ENCODE measurements around the gene ERFL. TPM values are rescaled to one million over a fixed set of nuclear protein-coding genes. Genes with fewer than 3 reads are reported as not detected.
"Not testable (repeated sequence)": the region's sequence is repeated elsewhere in the genome, so short reads cannot be mapped to it uniquely, and the experiment has no call there.

ERFL gene
- polyA plus RNA-seq, 5 donors: 0.13 to 0.24 (median 0.20) TPM; not detected in 1

DNA sequence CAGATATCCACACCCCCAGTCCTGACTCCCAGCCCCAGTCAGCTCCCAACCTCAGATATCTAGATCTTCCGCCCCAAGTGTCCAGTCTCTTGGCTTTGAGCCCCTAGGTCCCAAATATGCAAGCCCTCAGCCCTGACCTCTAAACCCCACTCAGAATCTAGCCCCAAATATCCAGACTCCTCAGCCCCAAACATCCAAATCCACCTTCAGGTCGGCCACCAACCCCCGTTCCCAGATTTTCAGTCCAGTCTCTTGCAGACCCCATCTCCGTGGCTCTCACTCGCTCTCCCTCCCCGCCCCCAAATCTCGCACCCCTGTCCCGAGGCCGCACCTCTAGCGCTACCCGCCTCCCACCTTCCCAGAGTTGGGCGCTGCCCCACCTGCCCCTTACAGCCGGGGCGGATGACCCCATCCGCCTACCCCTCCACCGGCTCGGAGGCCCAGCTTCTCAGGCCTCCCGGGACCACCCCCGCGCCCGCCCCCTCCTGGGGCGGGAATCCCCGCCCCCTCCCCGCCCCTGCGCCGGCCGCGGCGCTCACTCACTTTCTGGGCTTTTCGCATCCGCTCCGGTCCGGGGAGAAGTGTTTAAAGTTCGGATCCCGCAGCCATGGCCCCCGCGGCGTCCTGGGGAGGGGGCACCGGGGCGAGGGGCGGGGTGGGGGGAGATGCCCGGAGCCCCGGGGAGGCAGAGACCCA is 604 bp downstream of the ERFL start:
- DNase-seq: no peak

DNA sequence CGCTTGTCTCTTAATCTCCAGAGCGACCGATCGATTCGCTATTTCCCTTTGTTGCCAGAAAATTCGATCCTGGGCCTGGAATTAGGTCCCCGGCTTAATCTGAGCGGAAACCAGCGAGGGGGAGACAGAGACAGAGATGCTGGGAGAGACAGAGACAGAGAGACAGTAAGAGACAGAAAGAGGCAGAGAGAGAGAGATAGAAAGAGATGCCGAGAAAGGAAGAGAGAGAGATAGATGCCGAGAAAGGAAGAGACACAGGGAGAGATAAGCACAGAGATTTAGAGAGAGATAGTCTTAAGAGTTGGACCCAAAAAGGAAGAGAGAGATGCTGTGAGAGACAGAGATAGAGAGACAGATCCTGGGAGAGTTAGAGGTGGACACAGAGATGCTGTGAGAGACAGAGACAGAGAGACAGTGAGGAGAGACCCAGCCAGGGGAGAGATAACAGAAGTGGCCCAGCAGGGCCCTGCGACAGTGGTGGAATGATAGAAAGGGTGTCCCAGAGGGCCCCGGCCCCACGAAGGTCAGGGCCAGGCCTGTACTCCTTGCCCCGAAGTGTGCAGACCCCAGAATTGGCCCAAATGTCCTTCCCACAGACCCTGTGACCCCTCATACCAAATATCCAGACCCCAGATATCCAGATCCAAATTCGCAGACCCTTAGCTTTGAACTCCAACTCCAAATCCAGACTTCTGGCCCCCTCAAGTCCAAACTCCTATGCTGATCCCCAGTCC is 1.3 kb downstream of the ERFL start:
- DNase-seq: no peak

DNA sequence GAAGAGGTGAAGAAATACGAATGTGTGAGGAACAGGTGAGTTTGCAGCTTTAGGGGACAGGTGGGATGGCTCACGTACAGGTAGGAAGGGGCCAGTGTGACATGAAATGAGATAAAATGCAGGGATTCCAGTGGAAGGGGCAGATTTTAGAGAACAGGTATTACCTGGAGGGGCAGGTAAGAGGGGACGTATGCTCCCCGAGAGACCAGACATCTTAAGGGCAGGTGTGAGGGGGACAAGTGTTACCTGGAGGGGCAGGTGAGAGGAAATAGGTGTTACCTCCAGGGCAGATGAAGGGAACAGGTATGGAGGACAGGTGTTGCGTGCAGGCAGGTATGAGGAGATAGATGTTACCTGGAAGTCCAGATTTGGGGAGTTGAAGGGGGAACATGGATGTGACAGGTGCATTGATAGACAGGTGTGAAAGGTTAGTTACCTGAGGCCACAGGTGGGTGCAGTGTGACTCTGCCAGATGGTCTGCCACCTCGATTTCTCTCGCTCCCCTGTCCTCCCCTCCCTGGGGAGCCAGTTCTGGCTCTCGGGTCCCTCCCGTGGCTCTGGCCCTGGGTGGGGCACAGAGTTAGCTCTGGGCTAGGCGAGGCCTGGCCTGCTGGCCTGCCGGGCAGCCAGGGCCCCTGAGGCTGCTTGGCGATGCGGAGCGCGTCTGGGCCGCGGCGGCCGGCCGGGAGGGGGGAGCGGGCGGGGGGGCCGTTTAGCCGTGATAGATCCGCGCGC is 2.1 kb downstream of the ERFL start:
- DNase-seq: no peak

DNA sequence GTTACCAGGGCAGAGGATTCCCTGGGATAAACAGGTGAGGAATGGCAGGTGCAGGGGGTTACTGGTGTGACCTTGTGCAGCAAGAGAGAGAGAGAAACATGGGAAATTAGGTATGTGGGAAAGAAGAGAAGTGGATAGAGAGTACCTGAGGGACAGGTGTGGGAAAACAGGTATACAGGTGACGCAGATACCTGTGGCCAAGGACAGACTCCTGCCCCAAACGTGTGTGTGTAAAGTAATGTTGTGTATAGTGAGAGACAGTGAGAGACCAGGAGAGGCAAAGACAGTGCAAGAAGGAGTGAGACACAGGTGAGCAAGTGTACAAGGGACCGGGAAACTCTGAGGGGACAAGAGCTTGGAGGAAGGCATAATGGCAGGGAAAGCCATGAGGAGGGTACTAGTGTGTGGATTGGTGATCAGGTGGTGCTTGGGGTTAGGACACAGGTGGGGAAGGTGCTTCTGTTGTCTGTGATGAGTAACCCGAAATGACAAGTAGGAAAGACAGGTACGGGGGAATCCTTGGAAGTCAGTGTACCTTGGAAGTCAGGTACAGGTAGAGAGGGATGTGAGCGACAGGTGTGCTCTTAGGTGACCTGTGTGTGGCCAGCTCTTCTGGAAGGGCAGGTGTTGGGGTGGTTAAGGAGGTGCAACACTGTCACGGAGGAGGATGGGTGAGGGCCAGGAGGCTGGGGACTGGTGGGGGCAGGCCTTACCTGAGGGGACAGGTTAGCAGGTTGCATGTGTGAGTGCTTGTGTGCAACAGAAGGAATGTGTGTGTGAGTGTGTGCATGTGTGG is 2.8 kb downstream of the ERFL start:
- DNase-seq: no peak

DNA sequence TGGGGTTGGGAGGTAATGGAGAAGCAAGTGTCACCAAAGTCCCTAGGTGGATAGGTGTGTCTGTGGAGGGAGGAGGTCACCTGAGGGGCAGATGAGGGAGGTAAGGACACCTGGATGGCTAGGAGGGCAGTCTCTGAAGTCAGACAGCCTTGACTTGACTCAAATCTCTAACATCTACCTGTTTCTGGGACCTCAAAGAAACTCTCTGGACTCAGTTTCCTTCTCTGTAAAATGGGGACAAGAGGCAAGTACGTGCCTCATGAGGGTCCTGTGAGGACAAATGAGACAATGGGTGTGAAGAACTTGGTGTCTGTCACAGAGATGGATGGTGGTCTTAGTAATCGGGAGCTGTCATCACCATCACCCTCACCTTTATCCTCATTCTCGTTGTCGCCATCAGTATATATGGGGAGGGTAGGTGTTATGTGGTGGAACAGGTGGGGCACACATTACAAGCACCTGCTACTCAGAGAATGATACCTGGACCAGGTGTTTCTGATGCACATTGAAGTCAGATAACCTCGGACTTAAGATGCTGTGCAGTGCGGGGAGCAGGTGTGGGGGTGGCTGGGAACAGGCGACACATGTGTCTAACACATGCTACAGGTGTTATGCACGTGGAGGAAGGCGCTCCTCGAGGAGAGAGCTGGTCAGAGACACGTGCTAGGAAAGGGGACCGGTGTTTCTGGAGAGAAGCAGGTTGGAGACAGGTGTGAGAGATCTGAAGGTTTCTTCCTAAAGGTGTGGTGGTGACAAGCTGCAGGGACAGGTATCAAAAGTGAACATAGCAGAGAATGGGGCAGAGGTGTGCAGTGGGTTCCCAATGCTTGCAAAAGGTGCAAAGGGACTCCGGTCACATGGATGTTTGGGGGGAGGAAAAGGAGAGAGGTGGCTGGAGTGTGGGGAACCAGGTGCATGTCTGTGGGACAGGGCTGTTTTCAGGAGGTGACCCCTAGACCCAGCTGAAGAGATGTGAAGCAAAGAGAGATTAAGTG is 3.8 kb downstream of the ERFL start:
- no peak for DNase-seq

DNA sequence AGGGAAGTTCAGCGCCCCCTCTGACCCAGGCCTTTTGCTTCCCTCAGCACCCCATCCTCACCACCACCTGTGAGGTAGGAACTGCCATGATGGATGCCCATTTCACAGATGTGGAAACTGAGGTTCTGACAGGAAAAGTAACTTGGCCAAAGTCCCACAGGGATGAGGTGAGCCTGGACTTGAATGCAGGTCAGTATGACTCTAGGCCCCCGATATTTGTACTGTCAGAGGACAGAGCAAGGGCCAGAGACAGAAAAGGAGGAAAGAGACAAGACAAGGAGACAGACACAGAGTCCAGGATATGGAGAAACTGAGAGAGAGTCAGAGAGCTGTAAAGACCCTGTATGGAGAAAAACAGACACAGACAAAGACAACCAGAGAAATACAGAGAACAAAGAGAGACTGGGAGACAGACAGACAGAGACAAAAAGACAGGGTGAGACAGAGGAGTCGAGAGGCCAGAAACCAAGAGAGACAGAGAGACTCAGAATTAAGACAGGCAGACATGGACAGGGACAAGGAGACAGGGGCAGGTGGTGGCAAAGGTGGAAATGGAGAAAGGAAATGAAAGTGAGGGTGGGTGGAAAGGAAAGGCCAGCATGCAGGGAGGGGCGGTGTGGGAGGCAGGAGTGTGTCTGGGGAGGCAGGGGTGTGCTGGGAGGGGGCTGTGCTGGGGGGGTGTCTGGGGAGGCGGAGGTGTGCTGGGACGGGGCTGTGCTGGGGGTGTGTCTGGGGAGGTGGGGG is 5.0 kb downstream of the ERFL start:
- no peak for DNase-seq

DNA sequence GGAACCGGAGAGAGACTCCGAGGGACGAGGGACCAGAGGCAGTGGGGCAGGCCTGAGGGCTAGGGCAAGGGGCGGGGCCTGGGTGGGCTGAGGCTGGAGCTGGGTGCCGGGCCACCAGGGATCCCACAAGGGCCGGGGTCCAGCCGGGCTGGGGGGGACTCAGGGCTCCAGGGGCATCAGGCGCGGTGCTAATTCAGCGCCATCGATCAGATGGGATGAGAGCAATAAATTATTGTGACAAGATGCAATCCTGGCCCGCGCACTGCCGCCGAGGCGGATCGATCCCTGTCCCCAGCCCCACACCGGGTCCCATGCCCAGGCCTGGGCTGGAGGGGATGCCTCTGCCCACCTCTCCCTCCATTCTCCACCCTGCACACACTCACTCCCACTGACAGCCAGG is 5.7 kb downstream of the ERFL start:
- no peak for DNase-seq

DNA sequence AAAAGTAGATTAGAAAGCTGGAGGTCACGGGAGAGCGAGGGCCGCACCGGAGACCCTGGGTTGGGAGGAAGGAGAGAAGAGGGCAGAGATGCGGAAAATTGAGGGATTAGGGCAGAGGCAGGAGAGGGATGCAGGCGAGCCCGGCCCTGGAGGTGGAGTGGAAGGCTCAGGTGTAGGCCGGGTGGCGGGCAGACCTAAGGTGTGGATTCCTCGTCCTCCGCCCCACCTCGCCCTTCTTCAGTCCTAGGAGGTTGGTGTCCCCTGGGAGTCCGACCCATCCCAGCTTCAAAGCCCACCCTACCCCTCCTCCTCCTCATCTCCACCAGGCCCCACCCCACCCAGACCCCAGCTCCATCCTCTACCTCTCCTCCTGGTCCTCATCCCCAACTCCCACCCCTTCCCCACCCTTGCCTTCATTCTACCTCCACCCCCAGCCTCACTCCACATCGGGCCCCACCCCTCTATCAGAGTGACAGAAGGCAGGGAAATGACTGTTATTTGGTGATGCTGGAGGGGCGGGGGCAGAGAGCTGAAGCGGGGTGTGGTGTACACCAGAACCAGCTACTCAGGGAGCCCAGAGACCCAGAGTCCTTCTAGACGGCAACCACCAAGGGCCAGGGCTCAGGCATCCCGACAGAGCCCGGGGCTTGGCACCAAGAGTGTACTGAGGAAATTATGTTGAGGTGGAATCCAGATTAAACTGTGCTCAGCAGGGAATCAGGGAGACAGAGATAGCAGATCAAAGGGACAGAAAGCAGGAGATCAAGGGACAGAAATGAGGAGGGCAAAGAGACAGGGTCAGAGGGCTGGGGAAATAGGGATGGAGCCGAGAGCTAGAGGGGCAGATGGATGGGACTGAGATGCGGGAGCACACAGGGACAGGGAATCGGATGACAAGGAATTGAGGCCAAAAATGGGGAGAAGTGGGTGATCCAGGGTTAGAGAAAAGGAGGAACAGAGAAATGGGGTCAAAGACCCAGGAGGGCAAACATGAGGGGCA is 6.4 kb downstream of the ERFL start:
- no peak for DNase-seq

DNA sequence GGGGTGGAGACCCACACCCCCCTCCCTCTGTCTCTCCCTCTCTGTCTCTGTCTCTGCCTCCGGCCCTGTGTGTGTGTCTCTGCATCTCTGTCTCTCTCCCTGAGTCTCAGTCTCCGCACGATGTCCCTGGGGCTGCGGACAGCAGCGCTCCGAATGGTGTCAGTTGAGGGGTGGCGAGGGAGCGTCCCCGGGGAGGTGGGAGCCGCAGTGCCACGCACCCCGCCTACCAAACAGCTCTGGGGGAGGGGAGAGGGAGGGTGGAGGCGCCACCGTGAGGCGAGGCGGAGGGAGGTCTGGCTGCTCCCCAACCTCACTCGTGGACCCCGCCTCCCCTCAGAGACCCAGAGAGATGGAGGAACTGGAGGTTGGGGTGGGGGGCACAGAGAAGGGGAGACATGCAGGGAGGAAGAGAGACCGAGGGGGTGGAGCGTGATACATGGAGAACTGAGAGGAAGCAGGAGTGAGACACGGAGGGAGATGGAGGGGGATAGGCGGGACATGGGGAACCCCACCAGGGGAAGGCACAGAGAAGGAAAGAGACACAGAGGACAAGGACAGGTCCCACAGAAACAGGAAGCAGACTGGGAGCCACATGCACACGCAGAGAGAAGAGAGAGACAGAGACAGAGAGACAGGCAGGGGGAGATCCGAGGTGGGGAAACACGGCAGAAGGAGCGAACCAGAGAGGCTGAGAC is 7.2 kb downstream of the ERFL start:
- no peak for DNase-seq

DNA sequence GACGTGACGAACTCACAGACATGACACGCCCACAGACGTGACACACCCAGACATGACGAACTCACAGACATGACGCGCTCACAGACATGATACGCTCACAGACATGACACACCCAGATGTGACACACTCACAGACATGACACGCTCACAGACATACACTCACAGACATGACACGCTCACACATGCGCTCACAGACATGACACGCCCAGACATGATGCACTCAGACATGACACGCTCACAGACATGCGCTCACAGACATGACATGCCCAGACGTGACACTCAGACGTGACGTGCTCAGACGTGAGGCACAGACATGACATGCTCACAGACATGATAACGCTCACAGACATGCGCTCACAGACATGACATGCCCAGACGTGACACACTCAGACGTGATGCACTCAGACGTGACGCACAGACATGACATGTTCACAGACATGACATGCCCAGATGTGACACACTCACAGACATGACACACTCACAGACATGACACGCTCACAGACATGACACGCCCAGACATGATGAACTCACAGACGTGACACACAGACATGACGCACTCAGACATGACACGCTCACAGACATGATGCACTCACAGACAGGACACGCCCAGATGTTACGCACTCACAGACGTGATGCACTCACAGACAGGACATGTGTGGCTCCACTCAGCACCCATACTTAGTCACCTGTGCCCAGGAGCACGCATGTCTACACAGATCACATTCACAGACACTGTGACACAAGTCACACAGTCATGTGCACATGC is 8.1 kb downstream of the ERFL start:
- no peak for DNase-seq

DNA sequence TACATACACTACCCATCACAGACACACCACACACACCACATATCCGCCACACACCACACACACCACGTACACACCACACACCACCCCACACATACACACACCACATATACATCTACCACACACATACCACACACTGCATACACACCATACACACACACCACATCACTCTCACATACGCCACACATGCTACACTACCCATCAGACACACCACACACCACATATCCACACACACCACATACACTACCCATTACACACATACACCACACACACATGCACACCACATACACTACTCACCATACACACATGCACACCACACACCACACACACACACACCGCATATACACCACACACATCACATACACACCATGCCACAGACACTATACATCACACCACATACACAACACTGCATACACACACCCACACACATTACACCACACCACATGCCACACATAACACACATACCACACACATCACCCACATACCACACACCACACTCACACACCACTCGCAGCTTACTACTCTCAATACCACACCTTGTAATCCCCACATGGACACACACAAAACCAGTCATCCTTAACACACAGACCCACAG is 9.5 kb downstream of the ERFL start:
- DNase-seq: no peak

DNA sequence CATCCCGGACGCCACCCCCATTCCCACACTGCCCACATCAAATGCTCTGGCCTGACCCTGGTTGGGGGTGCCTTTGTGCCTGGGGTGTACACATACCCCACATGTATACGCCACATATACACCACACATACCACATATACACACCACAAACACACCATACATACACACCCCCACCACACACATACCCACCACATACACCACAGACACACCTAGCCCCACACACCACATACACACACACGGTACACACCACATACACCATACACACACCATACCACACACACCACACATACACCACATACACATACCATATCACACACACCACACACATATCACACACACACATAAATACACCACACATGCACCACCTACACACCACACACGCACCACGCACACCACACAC is 10.2 kb downstream of the ERFL start:
- DNase-seq: no peak

DNA sequence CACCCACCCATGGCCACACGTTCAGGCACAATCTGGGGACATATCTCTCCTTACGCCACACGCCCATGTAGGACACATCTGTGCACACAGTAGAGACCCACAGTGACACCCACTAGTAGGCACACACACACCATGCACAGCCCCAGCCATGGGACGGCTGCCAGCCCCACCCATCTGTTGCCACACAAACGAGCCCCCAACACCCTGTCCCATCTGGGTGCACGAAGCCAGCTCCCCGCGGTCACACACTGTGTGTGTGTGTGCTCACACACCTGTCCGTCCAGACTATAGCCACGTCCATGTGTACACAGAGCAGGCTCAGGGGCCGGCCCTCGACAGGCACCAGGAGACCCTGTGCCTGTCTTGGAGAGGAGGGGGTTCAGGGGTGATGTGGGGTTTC is 10.6 kb downstream of the ERFL start:
- DNase-seq: no peak

DNA sequence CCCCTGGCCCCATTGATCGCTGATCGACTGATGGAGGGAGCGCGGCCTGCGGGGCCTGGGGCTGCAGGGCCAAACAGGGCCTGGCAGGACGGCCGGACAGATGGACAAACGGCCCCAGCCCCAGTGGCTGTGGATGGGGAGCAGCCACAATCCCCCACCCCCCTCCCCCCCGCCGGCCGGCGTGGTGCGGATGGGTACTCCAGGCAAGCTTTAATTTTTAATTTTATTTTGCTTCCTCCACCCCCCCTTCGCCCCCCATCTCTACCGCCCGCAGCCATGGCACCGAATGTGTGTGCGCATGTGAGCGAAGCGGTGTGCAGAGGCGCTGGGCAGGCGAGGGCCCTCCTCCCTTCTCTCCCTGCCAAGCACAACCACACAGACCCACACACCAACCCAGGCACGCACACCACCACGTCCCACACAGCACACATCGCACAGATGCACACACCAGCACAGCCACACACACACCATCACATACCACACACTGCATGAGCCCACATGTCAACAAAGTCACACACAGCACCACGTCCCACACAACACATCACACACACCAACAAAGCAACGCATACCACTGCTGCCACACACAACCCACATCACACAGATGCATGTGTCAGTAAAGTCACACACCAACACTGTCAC is 12.4 kb downstream of the ERFL start:
- DNase-seq: no peak

DNA sequence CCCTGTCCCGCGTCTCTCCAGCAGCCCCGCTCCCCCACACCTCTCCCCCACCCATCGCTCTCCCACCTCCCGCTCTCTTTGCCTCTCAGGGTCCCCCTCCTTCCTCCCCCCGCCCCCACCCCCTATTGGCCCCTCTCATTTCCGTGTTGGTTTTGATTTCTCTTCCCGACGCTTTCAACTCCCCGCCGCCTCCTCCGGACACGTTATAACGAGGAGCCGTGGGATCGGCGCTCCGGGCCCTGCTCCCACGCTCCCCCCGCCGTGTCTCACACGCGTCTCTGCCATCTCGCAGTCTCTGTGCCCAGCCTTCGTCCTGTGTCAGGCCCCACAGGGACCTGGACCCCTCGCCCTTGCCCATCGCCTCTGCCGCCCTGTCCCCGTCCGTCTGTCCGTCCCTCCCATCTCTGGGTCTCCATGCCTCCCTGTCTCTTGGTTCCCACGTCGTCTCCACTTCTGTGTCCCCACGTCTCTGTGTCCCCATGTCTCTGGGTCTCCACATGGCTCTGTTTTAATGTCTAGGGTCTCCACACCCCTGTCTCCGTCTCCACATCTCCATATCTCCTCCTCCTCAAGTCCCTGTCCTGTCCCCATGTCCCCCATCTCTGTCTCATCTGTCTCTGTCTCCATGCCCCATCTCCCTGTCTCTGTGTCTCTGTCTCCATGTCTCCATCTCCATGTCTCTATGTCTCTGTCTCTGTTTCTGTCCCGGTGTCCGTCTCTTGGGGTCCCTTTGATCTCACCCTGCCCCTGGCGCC is 13.1 kb downstream of the ERFL start:
- DNase-seq: no peak

DNA sequence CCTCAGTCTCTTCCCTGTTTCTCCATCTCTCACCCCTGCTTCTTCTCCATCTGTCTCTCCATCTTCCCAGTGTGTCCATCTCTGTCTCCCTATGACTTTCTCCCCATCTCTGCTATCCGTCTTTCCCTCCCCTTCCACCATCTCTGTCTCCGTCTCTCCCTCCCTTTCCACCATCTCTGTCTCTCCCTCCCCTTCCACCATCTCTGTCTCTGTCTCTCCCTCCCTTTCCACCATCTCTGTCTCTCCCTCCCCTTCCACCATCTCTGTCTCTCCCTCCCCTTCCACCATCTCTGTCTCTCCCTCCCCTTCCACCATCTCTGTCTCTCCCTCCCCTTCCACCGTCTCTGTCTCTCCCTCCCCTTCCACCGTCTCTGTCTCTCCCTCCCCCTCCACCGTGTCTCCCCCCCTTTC is 13.8 kb downstream of the ERFL start:
- not testable (repeated sequence) for DNase-seq
